BLaER1 treated with 17β-estradiol and CSF1 and Interleukin-3, amounts not matched to agents 10 nM and 100 nM (cell line): ENCODE results near the gene ZBTB22.

ENCODE experiments used
- H3K27ac ChIP-seq, 11 experiments: shearing (Covaris generic); formaldehyde crosslinking; 2 replicates each; pipeline ENCODE4 v1.8.1; 2022
- H3K27me3 ChIP-seq, 11 experiments: shearing (Covaris generic); formaldehyde crosslinking; 2 replicates each; pipeline ENCODE4 v1.8.1; 2022
- H3K36me3 ChIP-seq, 11 experiments: shearing (Covaris generic); formaldehyde crosslinking; 2 replicates each; pipeline ENCODE4 v1.8.1; 2022
- H3K4me1 ChIP-seq, 10 experiments: shearing (Covaris generic); formaldehyde crosslinking; 2 replicates each; pipeline ENCODE4 v1.8.1; 2022
- H3K4me2 ChIP-seq, 11 experiments: shearing (Covaris generic); formaldehyde crosslinking; 2 replicates each; pipeline ENCODE4 v1.8.1; 2022
- H3K4me3 ChIP-seq, 10 experiments: shearing (Covaris generic); formaldehyde crosslinking; 2 replicates each; pipeline ENCODE4 v1.8.1; 2022
- H3K9ac ChIP-seq, 11 experiments: shearing (Covaris generic); formaldehyde crosslinking; 2 replicates each; pipeline ENCODE4 v1.8.1; 2022
- H3K9me3 ChIP-seq, 11 experiments: shearing (Covaris generic); formaldehyde crosslinking; replicated peaks in 1 of 11; 2 replicates each; pipeline ENCODE4 v1.8.1; 2022
- H4K20me1 ChIP-seq, 11 experiments: shearing (Covaris generic); formaldehyde crosslinking; 2 replicates each; pipeline ENCODE4 v1.8.1; 2022
- Cebpa-rat ChIP-seq, 11 experiments: shearing (Covaris generic); IDR thresholded peaks; 2 replicates each; pipeline ENCODE4 v1.8.1; 2022

The ZBTB22 gene

DNA sequence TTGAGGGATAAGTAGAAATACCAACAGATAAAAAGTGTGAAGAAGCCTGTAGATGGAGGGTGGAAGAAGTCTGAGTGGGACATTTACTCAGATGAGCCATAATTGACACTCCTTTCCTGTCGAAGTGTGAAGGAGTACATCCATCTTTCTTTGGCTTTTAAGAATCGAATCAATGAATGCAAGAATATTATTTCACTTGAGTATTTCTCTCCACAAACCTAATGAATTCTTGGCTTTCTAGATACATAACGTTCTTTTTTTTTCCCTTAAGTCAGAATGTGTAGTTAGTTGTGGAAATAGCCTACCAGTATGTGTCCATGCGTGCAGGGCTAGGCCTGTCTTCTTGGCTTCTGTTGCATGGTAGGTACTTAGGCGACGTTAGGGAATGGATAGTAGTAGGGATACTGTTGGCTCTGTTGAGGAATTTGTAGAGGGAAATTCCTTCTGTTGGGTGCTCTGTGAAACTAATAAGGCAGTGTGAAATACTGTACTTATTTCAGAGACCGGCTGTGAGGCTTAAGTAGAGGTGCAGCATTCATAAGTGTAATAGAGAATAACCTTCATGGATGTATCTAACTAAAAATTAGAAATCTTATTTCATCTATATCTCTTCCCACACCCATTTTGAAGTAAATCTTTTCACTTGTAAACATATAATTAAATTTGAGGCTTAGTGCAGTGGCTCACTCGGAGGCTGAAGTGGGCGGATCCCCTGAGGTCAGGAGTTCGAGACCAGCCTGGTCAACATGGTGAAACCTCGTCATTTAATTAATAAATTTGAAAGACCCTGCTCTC is 44.2 kb downstream of the ZBTB22 start:
- H3K4me3 ChIP-seq: peak overlapping the region; percentile 74 to 92 (median 88)
- no peak for TF ChIP-seq Cebpa-rat (IDR thresholded peaks at IDR 0.05)
- H3K27ac ChIP-seq: peak overlapping the region; percentile 92 to 99 (median 98); a peak in 21 of 22 replicates
- peak overlapping the region; percentile 90 to 99 (median 97) for H3K4me2 ChIP-seq
- peaks cover 58 to 69% (median 62%) of the 10 kb centered on the region in 11 experiments for H3K36me3 ChIP-seq
- peaks cover 63 to 74% (median 66%) of the 10 kb centered on the region in 10 experiments for H3K4me1 ChIP-seq
- peak overlapping the region; percentile 91 to 99 (median 95) for H3K9ac ChIP-seq
- peaks cover 35 to 57% (median 49%) of the 10 kb centered on the region in 11 experiments; a peak in 21 of 22 replicates for H4K20me1 ChIP-seq
- H3K27me3 ChIP-seq: no peaks in the 10 kb centered on the region
- H3K9me3 ChIP-seq: no peaks in the 10 kb centered on the region

DNA sequence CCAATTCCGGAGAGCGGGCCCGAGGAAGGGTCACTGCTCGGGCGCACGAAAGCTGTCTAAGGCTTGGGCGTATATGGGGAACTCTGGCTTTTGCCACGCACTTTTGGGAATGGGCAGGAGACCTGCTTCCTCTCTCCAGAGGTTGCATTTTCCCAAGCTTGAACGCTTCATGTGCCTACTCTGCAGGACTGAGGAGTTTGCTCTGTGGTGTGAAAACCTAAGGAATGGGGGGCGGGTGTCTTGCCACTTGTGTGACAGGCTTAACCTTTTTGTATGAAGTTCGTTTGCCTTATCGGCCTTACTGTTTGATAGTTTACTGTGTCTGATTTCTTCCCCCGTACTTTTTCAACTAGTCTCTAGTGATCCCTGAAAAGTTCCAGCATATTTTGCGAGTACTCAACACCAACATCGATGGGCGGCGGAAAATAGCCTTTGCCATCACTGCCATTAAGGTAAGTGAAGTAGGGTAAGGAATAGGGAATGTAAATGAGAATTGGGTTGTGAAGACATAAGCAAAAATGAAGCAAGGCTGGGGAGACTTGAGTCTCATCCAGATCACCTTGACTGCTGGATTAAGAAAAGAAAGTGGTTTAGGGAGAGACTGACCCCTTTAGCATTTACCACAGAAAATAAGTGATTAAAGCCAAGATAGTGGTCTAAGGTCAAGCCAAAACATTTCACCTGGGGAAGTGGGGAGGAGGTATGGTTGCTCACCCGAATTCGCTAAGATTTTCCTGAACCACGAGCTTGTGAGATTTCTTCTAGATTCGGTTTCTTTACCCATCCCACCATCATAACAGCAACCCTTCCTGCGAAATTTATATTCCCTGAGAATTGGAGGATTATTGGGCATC is 45.0 kb downstream of the ZBTB22 start:
- Histone ChIP-seq H3K4me3 (peak overlapping the region; percentile 74 to 92 (median 88)), H3K27ac (peak overlapping the region; percentile 92 to 99 (median 98); a peak in 21 of 22 replicates), H3K9me3 (no peaks in the 10 kb centered on the region), H3K9ac (peak overlapping the region; percentile 91 to 99 (median 95)), H4K20me1 (peaks cover 35 to 49% (median 44%) of the 10 kb centered on the region in 11 experiments; a peak in 21 of 22 replicates), H3K27me3 (no peaks in the 10 kb centered on the region), H3K36me3 (peaks cover 65 to 73% (median 68%) of the 10 kb centered on the region in 11 experiments), H3K4me1 (peaks cover 54 to 74% (median 61%) of the 10 kb centered on the region in 10 experiments), H3K4me2 (peak overlapping the region; percentile 90 to 99 (median 97))
- TF ChIP-seq Cebpa-rat (IDR thresholded peaks at IDR 0.05): no peak

- Histone ChIP-seq H3K9ac (peak within 1 kb of the TSS; percentile 91 to 99 (median 95)), H4K20me1 (peaks cover 35 to 47% (median 42%) of the 10 kb centered on the region in 11 experiments; a peak in 21 of 22 replicates), H3K36me3 (peaks cover 74 to 81% (median 76%) of the 10 kb centered on the region in 11 experiments), H3K4me1 (peaks cover 52 to 83% (median 57%) of the 10 kb centered on the region in 10 experiments), H3K27ac (peak within 1 kb of the TSS; percentile 92 to 99 (median 98)), H3K4me2 (peak within 1 kb of the TSS; percentile 95 to 99 (median 97)), H3K27me3 (no peaks in the 10 kb centered on the region), H3K4me3 (peak within 1 kb of the TSS; percentile 74 to 92 (median 88)), H3K9me3 (no peaks in the 10 kb centered on the region)
- no peak for TF ChIP-seq Cebpa-rat (IDR thresholded peaks at IDR 0.05)
Observed at GRCh38 chr6:33271468-33272274, 45.9 kb downstream of the ZBTB22 start, which contains the start of the genes RPS18 and VPS52. Gene RPS18, plus strand, starts transcription at chr6:33272075. Its CDS starts 45 bp downstream, at chr6:33272120. Gene VPS52, minus strand, starts transcription at chr6:33271876. Its CDS starts 201 bp downstream, at chr6:33271675.

DNA sequence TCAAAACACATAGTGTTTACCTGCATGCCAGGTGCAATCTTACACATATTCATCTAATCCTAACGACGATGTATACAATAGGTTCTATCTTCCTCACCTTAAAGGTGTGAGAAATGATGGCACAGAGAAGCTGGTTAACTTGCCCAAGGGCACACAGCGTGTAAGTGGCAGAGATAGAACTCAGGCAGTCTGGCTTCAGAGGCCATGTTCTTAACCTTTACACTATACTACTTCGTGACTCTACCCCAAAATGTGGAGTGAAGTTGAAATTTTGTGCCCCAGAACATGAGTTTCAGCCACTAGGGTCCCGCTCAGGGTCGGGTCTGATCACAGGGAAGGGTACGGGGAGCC is 46.5 kb downstream of the ZBTB22 start:
- Histone ChIP-seq H4K20me1 (peaks cover 34 to 41% (median 37%) of the 10 kb centered on the region in 11 experiments; a peak in 21 of 22 replicates), H3K4me2 (peak overlapping the region; percentile 74 to 96 (median 85)), H3K36me3 (peaks cover 74 to 81% (median 77%) of the 10 kb centered on the region in 11 experiments), H3K9me3 (no peaks in the 10 kb centered on the region), H3K27me3 (no peaks in the 10 kb centered on the region), H3K27ac (peak overlapping the region; percentile 92 to 99 (median 98)), H3K4me3 (peak overlapping the region; percentile 74 to 92 (median 88)), H3K4me1 (peaks cover 46 to 77% (median 52%) of the 10 kb centered on the region in 10 experiments), H3K9ac (peak overlapping the region; percentile 91 to 99 (median 95))
- no peak for TF ChIP-seq Cebpa-rat (IDR thresholded peaks at IDR 0.05)
